Measurements from ENCODE around the gene PRND. TPM values are rescaled to one million over a fixed set of nuclear protein-coding genes. Genes with fewer than 3 reads are reported as not detected.

Gene PRND, protein sequence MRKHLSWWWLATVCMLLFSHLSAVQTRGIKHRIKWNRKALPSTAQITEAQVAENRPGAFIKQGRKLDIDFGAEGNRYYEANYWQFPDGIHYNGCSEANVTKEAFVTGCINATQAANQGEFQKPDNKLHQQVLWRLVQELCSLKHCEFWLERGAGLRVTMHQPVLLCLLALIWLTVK
- 0.05 TPM in 1 of 3 replicates, not detected in the others for total RNA-seq

- no peak for DNase-seq (ENCODE audit: low spot score in 2 of 2, unreplicated experiment in 2 of 2)
- H3K4me3 Mint-ChIP-seq: no peak within 1 kb of the TSS
- no peak within 1 kb of the TSS for H3K27ac Mint-ChIP-seq
- no peak for TF ChIP-seq CTCF (IDR thresholded peaks at IDR 0.05; ENCODE audit: unreplicated experiment)
- peaks cover 4% of the 10 kb centered on the region for H3K4me1 Mint-ChIP-seq
- no peaks in the 10 kb centered on the region for H3K36me3 Mint-ChIP-seq
- H3K9me3 Mint-ChIP-seq: no peaks in the 10 kb centered on the region
- H3K27me3 Mint-ChIP-seq (ENCODE audit: low read depth): peaks cover 16% of the 10 kb centered on the region
These were observed at the start of gene PRND for GRCh38 chr20:4721719-4722118. PRND (plus strand) TSS chr20:4721909; CDS start chr20:4724552, 2,643 bp downstream.

DNA sequence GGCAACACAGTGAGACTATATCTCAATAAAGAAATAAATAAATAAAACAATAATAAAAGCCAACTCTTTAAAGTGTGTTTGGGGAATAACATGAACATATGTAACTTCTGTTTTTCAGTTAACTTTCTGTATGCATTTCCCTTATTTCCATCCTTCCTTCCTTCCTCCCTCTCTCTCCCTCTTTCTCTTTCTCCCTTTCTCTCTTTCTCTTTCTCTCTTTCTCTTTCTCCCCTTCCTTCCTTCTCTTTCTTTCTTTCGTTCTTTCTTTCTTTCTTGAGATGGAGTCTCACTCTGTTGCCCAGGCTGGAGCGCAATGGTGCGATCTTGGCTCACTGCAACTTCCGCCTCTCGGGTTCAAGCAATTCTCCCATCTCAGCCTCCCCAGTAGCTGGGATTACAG is 48.8 kb upstream of the PRND start:
- no peak overlapping the region for H3K27ac Mint-ChIP-seq
- no peaks in the 10 kb centered on the region for H3K36me3 Mint-ChIP-seq
- H3K4me1 Mint-ChIP-seq: no peaks in the 10 kb centered on the region
- DNase-seq (ENCODE audit: low spot score in 2 of 2, unreplicated experiment in 2 of 2): no peak
- H3K9me3 Mint-ChIP-seq: no peaks in the 10 kb centered on the region
- peaks cover 12% of the 10 kb centered on the region for H3K27me3 Mint-ChIP-seq (ENCODE audit: low read depth)
- no peak overlapping the region for H3K4me3 Mint-ChIP-seq
- no peak for TF ChIP-seq CTCF (IDR thresholded peaks at IDR 0.05; ENCODE audit: unreplicated experiment)

DNA sequence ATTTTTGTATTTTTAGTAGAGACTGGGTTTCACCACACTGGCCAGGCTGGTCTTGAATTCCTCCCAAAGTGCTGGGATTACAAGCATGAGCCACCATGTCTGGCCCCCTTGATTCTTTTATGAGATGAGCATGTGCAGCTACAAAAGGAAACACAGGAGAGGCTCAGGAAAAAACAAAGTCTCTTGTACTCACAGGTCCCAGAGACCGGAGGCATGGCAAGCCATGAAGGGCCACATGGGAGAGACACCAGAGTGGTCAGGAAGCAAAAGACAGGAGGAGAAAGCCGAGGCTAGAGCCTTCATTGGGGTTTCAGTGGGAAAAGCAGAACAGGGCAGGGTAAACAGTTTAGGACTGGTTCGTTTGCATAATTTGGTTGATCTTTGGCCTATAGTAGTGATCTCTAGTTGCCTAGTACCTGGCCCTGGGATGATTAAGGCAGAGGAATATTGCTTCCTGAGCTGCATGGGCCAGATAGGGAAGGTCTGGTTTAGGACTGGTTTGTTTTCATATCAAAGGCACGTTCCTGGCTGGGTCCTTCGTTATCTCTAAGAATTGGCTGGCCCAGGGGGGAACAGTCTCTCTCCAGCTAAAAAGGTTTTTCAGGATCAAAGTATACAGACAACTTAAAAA is 48.2 kb upstream of the PRND start:
- Mint-ChIP-seq H3K9me3 (no peaks in the 10 kb centered on the region), H3K36me3 (no peaks in the 10 kb centered on the region), H3K4me1 (no peaks in the 10 kb centered on the region), H3K27me3 (ENCODE audit: low read depth) (peaks cover 17% of the 10 kb centered on the region), H3K27ac (no peak overlapping the region), H3K4me3 (no peak overlapping the region)
- no peak for DNase-seq (ENCODE audit: low spot score in 2 of 2, unreplicated experiment in 2 of 2)
- TF ChIP-seq CTCF (IDR thresholded peaks at IDR 0.05; ENCODE audit: unreplicated experiment): no peak

DNA sequence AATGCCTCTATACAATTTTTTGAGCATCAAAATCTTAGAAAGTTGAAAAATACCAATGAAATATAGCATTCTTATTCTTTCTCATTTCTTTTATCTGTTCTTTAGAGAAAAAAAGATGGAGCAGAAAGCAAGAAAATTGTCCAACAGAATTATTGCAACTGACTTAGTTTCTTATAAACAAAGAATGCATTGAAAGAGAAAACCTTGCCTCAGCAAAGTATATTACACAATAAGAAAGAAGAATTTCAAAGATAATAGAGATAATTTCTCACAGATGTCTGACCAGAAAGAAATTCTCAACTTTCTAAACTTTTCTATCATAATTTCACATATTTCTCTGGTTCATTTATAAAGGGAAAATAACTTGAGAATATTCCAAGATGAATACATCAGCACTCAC is 47.0 kb upstream of the PRND start:
- Mint-ChIP-seq H3K4me1 (no peaks in the 10 kb centered on the region), H3K27me3 (ENCODE audit: low read depth) (peaks cover 19% of the 10 kb centered on the region), H3K36me3 (no peaks in the 10 kb centered on the region), H3K9me3 (no peaks in the 10 kb centered on the region), H3K4me3 (no peak overlapping the region), H3K27ac (no peak overlapping the region)
- DNase-seq (ENCODE audit: low spot score in 2 of 2, unreplicated experiment in 2 of 2): no peak
- TF ChIP-seq CTCF (IDR thresholded peaks at IDR 0.05; ENCODE audit: unreplicated experiment): no peak

DNA sequence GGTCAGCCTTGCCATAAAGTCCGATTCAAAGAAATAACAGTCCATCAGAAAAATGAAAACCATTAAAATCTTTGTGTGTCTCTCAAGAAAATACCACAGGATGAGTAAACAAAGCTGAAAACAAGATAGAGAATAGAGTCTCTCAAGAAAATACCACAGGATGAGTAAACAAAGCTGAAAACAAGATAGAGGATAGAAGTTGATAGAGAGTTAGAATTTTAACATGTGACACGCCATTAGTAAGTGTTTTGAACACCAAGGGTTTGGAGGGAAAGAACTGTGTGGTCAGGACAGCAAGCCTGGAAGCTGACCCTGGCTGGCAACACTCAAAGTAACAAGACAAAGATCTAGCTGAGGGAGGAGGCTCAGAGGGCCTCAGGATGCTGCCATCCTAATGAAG is 43.9 kb upstream of the PRND start:
- Mint-ChIP-seq H3K4me1 (no peaks in the 10 kb centered on the region), H3K27ac (no peak overlapping the region), H3K9me3 (no peaks in the 10 kb centered on the region), H3K36me3 (no peaks in the 10 kb centered on the region), H3K4me3 (no peak overlapping the region), H3K27me3 (ENCODE audit: low read depth) (peaks cover 37% of the 10 kb centered on the region)
- no peak for TF ChIP-seq CTCF (IDR thresholded peaks at IDR 0.05; ENCODE audit: unreplicated experiment)
- DNase-seq (ENCODE audit: low spot score in 2 of 2, unreplicated experiment in 2 of 2): no peak

All from mesothelial cell of epicardium (in vitro differentiated cells).